ENCODE results near the gene IPO7.

- no peak for TF ChIP-seq EZH2 (IDR thresholded peaks at IDR 0.05; ENCODE audit: low read length)
- TF ChIP-seq CTCF (optimal IDR thresholded peaks at IDR 0.05 in 1 of 3, IDR thresholded peaks at IDR 0.05 in 1 of 3, conservative IDR thresholded peaks at IDR 0.05 in 1 of 3; ENCODE audit: extremely low read depth in 1 of 3, insufficient read depth in 2 of 3, low read length in 3 of 3) = peak in 1 of 3 experiments; percentile 13
Measured at GRCh38 chr11:9363954-9364912, 20.2 kb upstream of the IPO7 start.

All from keratinocyte (primary cell).